Measurements from ENCODE around the gene KRTAP22-2. TPM values are rescaled to one million over a fixed set of nuclear protein-coding genes. Genes with fewer than 3 reads are reported as not detected.

Gene KRTAP22-2
- total and polyA plus RNA-seq, 4 experiments from 2014 or later = not detected

GRCh38 chr21:30620522-30620921 is 30.3 kb upstream of the KRTAP22-2 start, which contains the start of gene KRTAP20-4:
TSS of gene KRTAP20-4 (plus strand) at chr21:30620627.
- intact Hi-C loops (cut with micrococcal nuclease) = no loop called here
- no peaks in the 10 kb centered on the region for H3K36me3 Mint-ChIP-seq
- CTCF ChIA-PET (ENCODE audit: partially characterized antibody) = no interaction called here
- H3K27ac Mint-ChIP-seq = no peak within 1 kb of the TSS
- Histone ChIP-seq H3K9me3 (ENCODE audit: control insufficient read depth in 1 of 2, low read length in 2 of 2) (no peaks in the 10 kb centered on the region), H3K27ac (ENCODE audit: low read depth, low read length) (no peak within 1 kb of the TSS), H3K4me3 (ENCODE audit: low read length in 2 of 2) (no peak within 1 kb of the TSS), H3K4me1 (ENCODE audit: insufficient read depth, low read length) (no peaks in the 10 kb centered on the region), H3K36me3 (ENCODE audit: insufficient read depth, low read length) (no peaks in the 10 kb centered on the region), H3K27me3 (ENCODE audit: insufficient read depth, low read length) (no peaks in the 10 kb centered on the region)
- no peak for DNase-seq
- H3K4me1 Mint-ChIP-seq = no peaks in the 10 kb centered on the region
- POLR2A ChIA-PET (ENCODE audit: partially characterized antibody) = no interaction called here
- peaks cover 0 to 2% of the 10 kb centered on the region in 2 donors for H3K27me3 Mint-ChIP-seq
- H3K4me3 Mint-ChIP-seq = no peak within 1 kb of the TSS
- peaks cover 0 to 3% (median 0%) of the 10 kb centered on the region in 8 donors for H3K9me3 Mint-ChIP-seq

- Mint-ChIP-seq H3K9me3 (peaks cover 0 to 3% (median 0%) of the 10 kb centered on the region in 8 donors), H3K27ac (no peak overlapping the region), H3K4me1 (no peaks in the 10 kb centered on the region), H3K4me3 (no peak overlapping the region), H3K27me3 (peaks cover 0 to 2% of the 10 kb centered on the region in 2 donors), H3K36me3 (no peaks in the 10 kb centered on the region)
- POLR2A ChIA-PET (ENCODE audit: partially characterized antibody) = no interaction called here
- Histone ChIP-seq H3K27me3 (ENCODE audit: insufficient read depth, low read length) (no peaks in the 10 kb centered on the region), H3K4me3 (ENCODE audit: low read length in 2 of 2) (no peak overlapping the region), H3K4me1 (ENCODE audit: insufficient read depth, low read length) (no peaks in the 10 kb centered on the region), H3K9me3 (ENCODE audit: control insufficient read depth in 1 of 2, low read length in 2 of 2) (no peaks in the 10 kb centered on the region), H3K27ac (ENCODE audit: low read depth, low read length) (no peak overlapping the region), H3K36me3 (ENCODE audit: insufficient read depth, low read length) (no peaks in the 10 kb centered on the region)
- intact Hi-C loops (cut with micrococcal nuclease) = no loop called here
- DNase-seq = no peak
- CTCF ChIA-PET (ENCODE audit: partially characterized antibody) = no interaction called here
Observed at GRCh38 chr21:30620080-30620479, 29.9 kb upstream of the KRTAP22-2 start.

GRCh38 chr21:30616125-30616524 is 25.9 kb upstream of the KRTAP22-2 start, which contains the start of gene KRTAP20-1:
TSS of gene KRTAP20-1 (plus strand) at chr21:30616425. CDS start at chr21:30616455, 30 bp downstream.
- H3K27me3 Mint-ChIP-seq = peaks cover 0 to 2% of the 10 kb centered on the region in 2 donors
- Histone ChIP-seq H3K36me3 (ENCODE audit: insufficient read depth, low read length) (no peaks in the 10 kb centered on the region), H3K4me3 (ENCODE audit: low read length in 2 of 2) (no peak within 1 kb of the TSS), H3K27me3 (ENCODE audit: insufficient read depth, low read length) (no peaks in the 10 kb centered on the region), H3K9me3 (ENCODE audit: control insufficient read depth in 1 of 2, low read length in 2 of 2) (no peaks in the 10 kb centered on the region), H3K27ac (ENCODE audit: low read depth, low read length) (no peak within 1 kb of the TSS), H3K4me1 (ENCODE audit: insufficient read depth, low read length) (no peaks in the 10 kb centered on the region)
- POLR2A ChIA-PET (ENCODE audit: partially characterized antibody) = no interaction called here
- no peak for DNase-seq
- CTCF ChIA-PET (ENCODE audit: partially characterized antibody) = no interaction called here
- H3K9me3 Mint-ChIP-seq = peaks cover 0 to 3% (median 0%) of the 10 kb centered on the region in 8 donors
- no peaks in the 10 kb centered on the region for H3K4me1 Mint-ChIP-seq
- no peaks in the 10 kb centered on the region for H3K36me3 Mint-ChIP-seq
- no peak within 1 kb of the TSS for H3K4me3 Mint-ChIP-seq
- no peak within 1 kb of the TSS for H3K27ac Mint-ChIP-seq
- intact Hi-C loops (cut with micrococcal nuclease) = no loop called here

GRCh38 chr21:30615199-30615598 is 25.0 kb upstream of the KRTAP22-2 start:
- Histone ChIP-seq H3K4me3 (ENCODE audit: low read length in 2 of 2) (no peak overlapping the region), H3K27me3 (ENCODE audit: insufficient read depth, low read length) (no peaks in the 10 kb centered on the region), H3K9me3 (ENCODE audit: control insufficient read depth in 1 of 2, low read length in 2 of 2) (no peaks in the 10 kb centered on the region), H3K27ac (ENCODE audit: low read depth, low read length) (no peak overlapping the region), H3K4me1 (ENCODE audit: insufficient read depth, low read length) (no peaks in the 10 kb centered on the region), H3K36me3 (ENCODE audit: insufficient read depth, low read length) (no peaks in the 10 kb centered on the region)
- intact Hi-C loops (cut with micrococcal nuclease) = no loop called here
- no peak overlapping the region for H3K27ac Mint-ChIP-seq
- H3K9me3 Mint-ChIP-seq = peaks cover 0 to 6% (median under 1%) of the 10 kb centered on the region in 8 donors
- H3K4me3 Mint-ChIP-seq = no peak overlapping the region
- DNase-seq = no peak
- ChIA-PET POLR2A (ENCODE audit: partially characterized antibody) (no interaction called here), CTCF (ENCODE audit: partially characterized antibody) (no interaction called here)
- no peaks in the 10 kb centered on the region for H3K36me3 Mint-ChIP-seq
- peaks cover 0 to 2% of the 10 kb centered on the region in 2 donors for H3K27me3 Mint-ChIP-seq
- no peaks in the 10 kb centered on the region for H3K4me1 Mint-ChIP-seq

- Mint-ChIP-seq H3K36me3 (no peaks in the 10 kb centered on the region), H3K4me1 (no peaks in the 10 kb centered on the region), H3K4me3 (no peak within 1 kb of the TSS), H3K27ac (no peak within 1 kb of the TSS), H3K27me3 (peaks cover 0 to 2% of the 10 kb centered on the region in 2 donors), H3K9me3 (peaks cover 0 to 6% (median under 1%) of the 10 kb centered on the region in 8 donors)
- DNase-seq = no peak
- no peak within 1 kb of the TSS for H3K4me3 ChIP-seq (ENCODE audit: low read length in 2 of 2)
- H3K9me3 ChIP-seq (ENCODE audit: control insufficient read depth in 1 of 2, low read length in 2 of 2) = no peaks in the 10 kb centered on the region
- H3K4me1 ChIP-seq (ENCODE audit: insufficient read depth, low read length) = no peaks in the 10 kb centered on the region
- H3K36me3 ChIP-seq (ENCODE audit: insufficient read depth, low read length) = no peaks in the 10 kb centered on the region
- no peak within 1 kb of the TSS for H3K27ac ChIP-seq (ENCODE audit: low read depth, low read length)
- CTCF ChIA-PET (ENCODE audit: partially characterized antibody) = no interaction called here
- intact Hi-C loops (cut with micrococcal nuclease) = no loop called here
- POLR2A ChIA-PET (ENCODE audit: partially characterized antibody) = no interaction called here
- no peaks in the 10 kb centered on the region for H3K27me3 ChIP-seq (ENCODE audit: insufficient read depth, low read length)
Observed at GRCh38 chr21:30613836-30614235, 23.6 kb upstream of the KRTAP22-2 start, which contains the start of gene KRTAP6-1. TSS of gene KRTAP6-1 (minus strand) at chr21:30613930. CDS start at chr21:30613904, 26 bp downstream.

- H3K4me1 ChIP-seq (ENCODE audit: insufficient read depth, low read length) = no peaks in the 10 kb centered on the region
- ChIA-PET CTCF (ENCODE audit: partially characterized antibody) (no interaction called here), POLR2A (ENCODE audit: partially characterized antibody) (no interaction called here)
- H3K9me3 ChIP-seq (ENCODE audit: control insufficient read depth in 1 of 2, low read length in 2 of 2) = no peaks in the 10 kb centered on the region
- no peaks in the 10 kb centered on the region for H3K27me3 ChIP-seq (ENCODE audit: insufficient read depth, low read length)
- Mint-ChIP-seq H3K36me3 (no peaks in the 10 kb centered on the region), H3K4me1 (no peaks in the 10 kb centered on the region), H3K9me3 (peaks cover 0 to 6% (median 2%) of the 10 kb centered on the region in 8 donors), H3K4me3 (no peak overlapping the region), H3K27ac (no peak overlapping the region), H3K27me3 (peaks cover 0 to 4% of the 10 kb centered on the region in 2 donors)
- no peak for DNase-seq
- intact Hi-C loops (cut with micrococcal nuclease) = no loop called here
- H3K4me3 ChIP-seq (ENCODE audit: low read length in 2 of 2) = no peak overlapping the region
- no peaks in the 10 kb centered on the region for H3K36me3 ChIP-seq (ENCODE audit: insufficient read depth, low read length)
- no peak overlapping the region for H3K27ac ChIP-seq (ENCODE audit: low read depth, low read length)
Observed at GRCh38 chr21:30612132-30612531, 21.9 kb upstream of the KRTAP22-2 start.

GRCh38 chr21:30605968-30606367 is 15.8 kb upstream of the KRTAP22-2 start:
- no peaks in the 10 kb centered on the region for H3K36me3 Mint-ChIP-seq

GRCh38 chr21:30600787-30601186 is 10.6 kb upstream of the KRTAP22-2 start, which contains the start of gene KRTAP22-1:
TSS of gene KRTAP22-1 (plus strand) at chr21:30601087.
- H3K36me3 Mint-ChIP-seq = no peaks in the 10 kb centered on the region
- no peaks in the 10 kb centered on the region for H3K27me3 Mint-ChIP-seq
- Histone ChIP-seq H3K27ac (ENCODE audit: low read depth, low read length) (no peak within 1 kb of the TSS), H3K36me3 (ENCODE audit: insufficient read depth, low read length) (no peaks in the 10 kb centered on the region), H3K4me1 (ENCODE audit: insufficient read depth, low read length) (no peaks in the 10 kb centered on the region), H3K4me3 (ENCODE audit: low read length in 2 of 2) (no peak within 1 kb of the TSS), H3K27me3 (ENCODE audit: insufficient read depth, low read length) (no peaks in the 10 kb centered on the region), H3K9me3 (ENCODE audit: control insufficient read depth in 1 of 2, low read length in 2 of 2) (no peaks in the 10 kb centered on the region)
- no peak within 1 kb of the TSS for H3K4me3 Mint-ChIP-seq
- POLR2A ChIA-PET (ENCODE audit: partially characterized antibody) = no interaction called here
- peaks cover 0 to 14% (median 3%) of the 10 kb centered on the region in 8 donors for H3K9me3 Mint-ChIP-seq
- H3K27ac Mint-ChIP-seq = peak within 1 kb of the TSS in 1 of 7 donors; percentile 29
- CTCF ChIA-PET (ENCODE audit: partially characterized antibody) = no interaction called here
- no peak for DNase-seq
- intact Hi-C loops (cut with micrococcal nuclease) = no loop called here
- no peaks in the 10 kb centered on the region for H3K4me1 Mint-ChIP-seq

More at GRCh38 chr21:30605968-30606367, 15.8 kb upstream of the KRTAP22-2 start:
- no peak overlapping the region for H3K27ac Mint-ChIP-seq
- CTCF ChIA-PET (ENCODE audit: partially characterized antibody) = no interaction called here
- intact Hi-C loops (cut with micrococcal nuclease) = no loop called here
- peaks cover 0 to 1% of the 10 kb centered on the region in 2 donors for H3K27me3 Mint-ChIP-seq
- peaks cover 0 to 12% (median 4%) of the 10 kb centered on the region in 8 donors for H3K9me3 Mint-ChIP-seq
- no peaks in the 10 kb centered on the region for H3K9me3 ChIP-seq (ENCODE audit: control insufficient read depth in 1 of 2, low read length in 2 of 2)
- no peaks in the 10 kb centered on the region for H3K27me3 ChIP-seq (ENCODE audit: insufficient read depth, low read length)
- POLR2A ChIA-PET (ENCODE audit: partially characterized antibody) = no interaction called here
- no peak overlapping the region for H3K27ac ChIP-seq (ENCODE audit: low read depth, low read length)
- no peaks in the 10 kb centered on the region for H3K4me1 ChIP-seq (ENCODE audit: insufficient read depth, low read length)
- DNase-seq = no peak
- no peaks in the 10 kb centered on the region for H3K4me1 Mint-ChIP-seq
- H3K36me3 ChIP-seq (ENCODE audit: insufficient read depth, low read length) = no peaks in the 10 kb centered on the region
- no peak overlapping the region for H3K4me3 Mint-ChIP-seq
- no peak overlapping the region for H3K4me3 ChIP-seq (ENCODE audit: low read length in 2 of 2)
